ENCODE data around the gene LUC7L.
"Not testable (repeated sequence)": the region's sequence is repeated elsewhere in the genome, so short reads cannot be mapped to it uniquely, and the experiment has no call there.

The LUC7L gene, protein sequence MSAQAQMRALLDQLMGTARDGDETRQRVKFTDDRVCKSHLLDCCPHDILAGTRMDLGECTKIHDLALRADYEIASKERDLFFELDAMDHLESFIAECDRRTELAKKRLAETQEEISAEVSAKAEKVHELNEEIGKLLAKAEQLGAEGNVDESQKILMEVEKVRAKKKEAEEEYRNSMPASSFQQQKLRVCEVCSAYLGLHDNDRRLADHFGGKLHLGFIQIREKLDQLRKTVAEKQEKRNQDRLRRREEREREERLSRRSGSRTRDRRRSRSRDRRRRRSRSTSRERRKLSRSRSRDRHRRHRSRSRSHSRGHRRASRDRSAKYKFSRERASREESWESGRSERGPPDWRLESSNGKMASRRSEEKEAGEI
- 107 to 174 (median 124) reads per million in 4 experiments for total RNA-seq

DNA sequence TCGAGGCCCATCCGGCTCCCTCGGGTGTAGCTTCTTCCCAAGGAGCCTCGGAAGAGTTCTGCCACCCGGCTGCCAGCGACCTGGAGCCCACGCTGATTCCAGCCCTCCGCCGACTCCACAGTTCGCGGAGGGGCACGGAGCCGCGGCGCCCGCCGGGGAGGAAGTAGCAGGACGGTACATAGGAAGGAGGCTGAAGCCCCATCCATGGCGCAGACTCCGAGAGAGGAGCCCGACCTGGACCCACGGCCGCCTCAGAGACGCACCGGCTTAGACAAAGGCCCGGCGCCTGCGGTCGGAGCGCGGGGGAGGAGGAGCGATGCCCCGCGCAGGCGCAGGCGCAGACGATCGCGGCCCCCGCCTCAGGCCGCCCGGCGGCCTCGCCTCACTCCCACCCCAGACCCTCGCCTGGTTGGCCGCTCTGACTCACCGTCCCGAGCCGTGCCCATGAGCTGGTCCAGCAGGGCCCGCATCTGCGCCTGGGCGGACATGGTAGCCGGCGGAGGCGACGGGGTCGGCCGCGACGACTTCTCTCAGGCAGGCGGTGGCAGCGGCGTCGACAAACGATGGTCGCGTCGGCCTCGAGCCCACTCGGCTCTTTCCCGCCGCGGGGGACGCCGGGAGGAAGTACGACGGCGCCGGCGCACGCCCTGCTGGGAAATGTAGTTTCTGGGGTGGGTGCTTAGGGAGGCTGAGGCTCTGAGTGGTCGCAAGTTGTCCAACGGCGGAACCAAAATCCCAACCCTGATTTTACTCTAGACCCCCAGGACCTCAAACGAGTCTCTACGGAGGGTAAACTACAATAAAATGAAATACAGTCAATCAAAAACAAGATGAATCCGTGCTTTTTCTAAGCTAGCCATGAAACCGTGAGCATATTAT lies at the start of gene LUC7L:
Gene LUC7L (minus strand): TSS at position 598 of the 879 bp plus-strand sequence. CDS start 110 bp downstream, at position 488.
- DNase-seq: peak; percentile 78

DNA sequence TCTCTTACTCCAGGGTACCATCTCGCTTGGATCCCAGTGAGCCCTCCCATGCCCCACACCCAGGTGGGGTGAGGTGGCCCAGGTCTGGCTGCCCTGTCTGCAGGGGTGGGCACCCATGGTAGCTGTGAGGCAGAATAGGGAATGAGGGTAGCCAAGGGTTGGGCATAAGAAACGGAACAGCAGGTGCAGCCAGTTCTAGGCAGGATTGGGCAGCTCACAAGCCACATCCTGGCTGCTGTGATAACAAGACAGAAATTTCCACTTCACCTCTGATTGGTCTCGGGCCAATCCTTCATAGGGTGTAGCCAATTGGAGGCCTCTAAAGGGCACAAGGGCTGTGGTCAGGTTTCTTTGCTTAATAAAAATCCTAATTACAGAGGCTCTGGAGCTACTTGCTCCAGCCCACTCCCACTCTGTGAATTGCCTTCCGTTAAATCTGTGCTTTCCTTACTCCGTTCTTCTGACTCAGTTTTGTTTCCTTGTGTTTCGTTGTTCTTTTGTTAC lies 49.7 kb upstream of the LUC7L start:
- no peak for DNase-seq

DNA sequence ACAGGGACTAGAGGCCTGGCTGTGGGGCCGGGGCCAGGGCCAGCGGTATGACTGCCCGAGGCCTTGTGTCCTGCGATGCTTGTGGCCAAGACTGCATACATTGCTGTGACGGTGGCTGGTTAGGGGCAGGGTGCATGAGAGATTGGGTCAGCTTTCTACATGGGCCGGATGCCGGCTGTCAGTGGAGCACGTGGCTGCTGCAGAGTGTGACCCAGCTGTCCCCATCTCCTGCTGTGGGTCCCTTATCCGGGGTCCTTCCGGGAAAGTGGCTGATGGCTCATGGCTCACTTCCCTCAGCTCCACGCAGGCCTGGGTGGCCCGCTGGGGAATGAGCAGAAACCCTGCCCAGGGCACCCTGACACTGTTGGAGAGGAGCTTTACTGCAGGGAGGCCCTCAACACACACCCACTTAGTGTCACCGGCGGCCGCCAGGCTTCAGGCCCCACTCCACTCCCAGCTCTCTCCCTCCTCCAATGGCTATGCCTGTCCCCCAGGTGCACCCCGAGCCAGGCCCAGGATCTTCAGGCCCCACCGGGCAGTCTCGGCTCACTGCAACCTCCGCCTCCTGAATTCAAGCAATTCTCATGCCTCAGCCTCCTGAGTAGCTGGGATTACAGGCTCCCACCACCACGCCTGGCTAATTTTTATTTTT lies 47.3 kb upstream of the LUC7L start:
- DNase-seq: no peak

DNA sequence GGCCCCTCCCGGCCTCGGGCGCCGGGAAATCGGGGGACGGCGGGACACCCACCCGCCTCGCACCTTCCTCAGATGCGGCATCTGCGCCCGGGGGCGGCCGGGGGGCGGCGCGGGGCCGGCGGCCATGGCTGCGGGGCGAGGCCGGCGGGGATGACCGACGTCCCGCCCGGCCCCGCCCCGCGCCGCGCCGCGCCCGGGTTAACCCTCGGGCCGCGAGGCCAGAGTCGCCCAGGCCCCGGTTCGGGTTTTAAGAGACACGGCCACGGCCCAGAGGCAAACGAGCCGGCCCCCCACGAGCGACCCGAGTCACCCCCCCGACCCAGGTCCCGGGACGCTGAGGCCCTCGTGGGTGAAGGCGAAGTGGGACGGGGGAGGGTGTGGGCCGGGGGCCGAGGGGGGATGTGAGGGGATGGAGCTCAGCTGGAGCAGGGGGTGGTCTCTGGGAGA lies 46.6 kb upstream of the LUC7L start, which contains the start of gene RGS11:
Gene RGS11 (minus strand): TSS at position 159 of the 447 bp plus-strand sequence. CDS start 33 bp downstream, at position 126.
- DNase-seq: no peak

DNA sequence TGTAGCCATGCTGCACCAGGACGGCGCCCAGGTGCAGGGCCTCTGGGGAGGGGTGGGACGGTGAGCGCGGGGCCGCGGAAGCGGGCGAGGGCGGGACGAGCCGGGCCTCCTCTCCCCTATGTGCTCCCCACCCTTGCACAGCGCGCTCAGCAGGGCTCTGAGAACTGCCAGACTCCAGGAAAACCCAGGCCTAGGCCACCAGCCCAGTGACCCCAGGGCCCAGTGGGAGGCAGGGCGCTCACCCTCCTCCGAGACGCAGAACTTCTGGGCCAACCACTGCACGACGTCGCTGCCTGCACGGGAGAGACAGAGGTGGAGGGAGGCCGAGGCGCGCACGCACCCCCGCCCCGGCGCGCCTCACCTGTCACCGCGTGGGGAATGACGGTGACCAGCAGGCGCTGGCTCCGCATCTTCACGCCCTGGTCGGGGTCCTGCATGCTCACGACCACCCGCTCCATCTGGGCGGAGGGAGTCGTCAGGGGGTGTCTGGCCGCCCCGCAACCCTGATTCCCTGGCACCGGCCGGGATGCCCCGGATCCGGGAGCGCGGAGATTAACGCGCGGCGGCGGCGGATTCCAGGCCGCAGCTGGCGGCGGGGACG lies 45.9 kb upstream of the LUC7L start:
- DNase-seq: no peak

DNA sequence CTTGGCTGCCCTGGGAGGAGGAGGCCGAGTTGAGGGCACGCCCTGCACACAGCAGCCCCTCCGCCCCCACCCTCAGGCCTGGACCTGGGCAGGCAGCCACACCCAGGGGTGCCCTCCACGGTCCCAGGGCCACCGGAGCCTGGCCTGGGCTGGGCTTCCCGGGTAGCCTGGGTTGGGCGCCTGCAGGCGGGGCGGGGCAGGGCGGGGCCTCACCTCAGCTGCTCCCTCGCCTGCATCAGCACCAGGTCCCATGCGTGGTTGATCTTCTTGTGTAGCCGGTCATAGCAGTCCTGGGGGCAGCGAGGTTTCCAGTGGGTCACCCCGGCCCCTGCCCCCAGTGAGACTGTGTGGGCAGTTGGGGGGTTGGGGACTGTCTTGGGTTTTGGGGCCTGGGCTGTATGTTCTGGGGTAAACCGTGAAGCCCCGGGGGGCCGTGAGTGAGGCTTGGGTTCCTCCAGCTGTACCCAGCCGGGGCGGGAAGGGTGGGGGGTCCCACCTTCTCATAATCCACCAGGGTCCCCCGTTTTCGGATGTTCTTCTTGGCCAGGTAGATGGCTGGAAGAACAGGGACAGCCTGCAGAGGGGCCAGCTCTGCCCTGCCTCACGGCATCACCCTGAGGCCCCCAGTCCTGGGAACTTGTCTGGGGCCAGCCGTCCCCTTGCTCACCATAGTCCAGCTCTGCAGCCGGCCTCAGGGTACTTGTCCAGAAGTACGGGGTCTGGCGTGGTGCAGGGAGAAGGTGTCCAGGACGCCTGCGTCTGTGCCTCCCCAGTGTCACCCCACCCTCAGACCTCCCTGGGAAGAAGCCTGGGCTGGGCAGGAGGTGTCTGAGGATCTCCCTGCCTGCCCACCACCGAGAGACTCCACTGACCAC lies 44.5 kb upstream of the LUC7L start:
- DNase-seq: no peak

DNA sequence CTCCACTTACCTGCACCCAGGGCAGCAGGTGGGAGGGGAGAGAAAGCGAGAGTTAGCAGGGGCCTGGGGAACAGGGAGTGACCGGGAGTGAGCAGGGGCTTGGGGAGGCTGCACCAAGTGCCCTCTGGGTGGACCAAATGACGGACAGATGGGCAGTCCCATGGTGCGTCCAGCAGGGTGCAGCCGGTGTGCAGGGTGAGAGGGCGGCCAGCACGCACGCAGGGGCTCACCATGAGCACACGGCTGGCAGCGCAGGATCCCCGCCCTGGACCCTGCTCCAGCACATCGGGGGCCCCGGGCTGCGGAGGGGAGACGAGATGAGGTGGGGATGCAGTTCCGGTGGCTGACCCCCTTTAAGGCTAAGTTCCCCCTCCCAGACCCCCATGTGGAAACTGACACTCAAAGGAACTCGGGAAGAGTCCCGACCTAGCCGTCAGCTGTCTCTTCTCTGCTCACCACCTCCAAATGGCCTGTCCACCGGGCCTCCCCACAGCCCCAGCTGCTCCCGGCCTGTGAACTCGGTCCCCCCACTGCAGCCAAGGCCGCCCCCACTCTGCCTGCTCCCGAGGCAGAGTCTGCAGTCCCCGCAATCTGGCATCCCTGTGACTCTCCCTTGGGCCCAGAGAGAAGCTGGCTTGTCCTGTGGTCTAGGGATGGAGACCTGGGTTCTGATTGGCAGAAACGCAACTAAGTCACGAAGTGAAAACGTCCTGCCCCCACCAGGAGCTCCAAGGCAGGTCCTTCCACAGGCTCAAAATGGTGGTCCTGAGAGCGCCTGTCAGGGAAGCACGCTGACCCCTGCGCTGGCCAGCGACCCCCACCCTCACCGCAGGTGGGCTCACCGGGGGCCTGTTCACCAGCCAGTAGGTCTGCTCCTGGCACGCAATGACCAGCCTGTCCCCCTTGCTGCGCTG lies 43.6 kb upstream of the LUC7L start:
- no peak for DNase-seq

DNA sequence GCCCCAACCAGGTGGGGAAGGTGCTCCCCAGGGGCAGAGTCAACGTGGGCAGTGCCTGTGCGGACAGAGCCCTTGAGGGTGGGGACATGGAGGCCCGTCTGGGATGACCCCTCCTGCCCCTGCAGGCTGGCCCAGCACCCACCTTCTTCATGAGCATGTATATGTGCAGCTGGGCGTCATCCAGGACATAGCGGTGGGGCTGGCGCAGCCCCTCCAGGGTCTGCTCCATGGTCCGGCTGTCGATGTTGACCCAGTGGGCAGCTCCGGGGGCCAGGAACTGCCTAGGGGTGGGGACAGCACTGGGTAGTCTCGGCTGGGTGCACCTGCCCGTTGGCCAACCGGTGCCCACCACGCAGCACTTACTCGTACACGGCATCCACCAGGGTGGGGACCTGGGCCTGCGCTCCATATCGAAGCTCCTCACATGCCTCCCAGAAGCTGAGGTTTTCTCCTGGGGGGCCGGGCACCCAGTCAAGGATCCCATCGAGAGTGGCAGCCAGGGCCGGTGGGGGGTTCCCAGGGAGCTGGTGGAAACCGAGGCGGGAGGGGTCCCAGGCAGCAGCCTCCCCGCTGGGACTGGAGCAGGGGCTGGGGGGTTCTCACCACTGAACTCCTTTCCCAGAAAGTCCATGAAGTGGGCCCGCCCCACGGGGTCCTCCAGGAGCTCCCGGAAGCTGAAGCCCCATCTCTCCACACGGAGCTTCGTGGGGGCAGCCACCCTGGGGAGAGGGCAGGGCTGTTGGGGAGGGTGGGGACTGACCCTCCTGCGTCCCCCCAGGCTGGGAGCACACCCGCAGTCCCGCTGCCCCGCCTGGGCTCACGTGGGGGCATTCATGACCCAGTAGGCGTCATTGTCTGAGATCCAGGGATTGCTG lies 41.4 kb upstream of the LUC7L start:
- no peak for DNase-seq

DNA sequence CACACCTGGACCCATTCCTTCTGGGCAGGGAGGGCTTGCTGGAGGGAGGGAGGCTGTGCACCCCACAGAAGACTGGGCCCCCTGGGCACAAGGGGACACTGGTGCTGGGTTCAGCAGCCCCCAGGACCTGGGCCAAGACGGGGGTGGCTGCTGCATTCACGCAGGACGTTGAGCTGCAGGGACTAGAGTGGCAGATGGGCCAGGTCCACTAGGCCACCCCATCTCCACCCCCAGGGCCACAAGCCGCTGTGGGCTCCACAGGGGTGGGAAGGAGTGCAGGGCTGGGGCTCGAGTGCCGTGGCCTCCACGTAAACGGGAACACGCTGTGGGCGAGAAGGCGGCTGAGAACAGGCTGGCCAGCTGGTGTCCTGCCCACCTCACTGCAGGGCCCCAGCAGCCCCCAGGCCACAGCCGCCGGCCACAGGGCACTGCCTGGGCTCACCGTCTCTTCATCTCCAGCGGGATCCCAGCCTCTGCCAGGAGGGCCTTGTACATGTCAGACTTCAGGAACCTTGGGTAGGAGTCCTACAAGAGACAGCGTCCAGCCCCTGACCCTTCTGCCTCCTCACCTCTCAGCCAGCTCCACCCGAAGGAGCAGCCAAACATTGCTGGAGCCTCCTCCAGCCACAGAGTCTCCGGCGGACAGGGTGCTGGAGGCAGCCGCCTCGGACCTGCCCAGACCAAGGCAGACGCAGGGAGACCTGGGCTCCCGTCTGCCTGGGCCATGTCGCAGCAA lies 40.0 kb upstream of the LUC7L start:
- DNase-seq: no peak

DNA sequence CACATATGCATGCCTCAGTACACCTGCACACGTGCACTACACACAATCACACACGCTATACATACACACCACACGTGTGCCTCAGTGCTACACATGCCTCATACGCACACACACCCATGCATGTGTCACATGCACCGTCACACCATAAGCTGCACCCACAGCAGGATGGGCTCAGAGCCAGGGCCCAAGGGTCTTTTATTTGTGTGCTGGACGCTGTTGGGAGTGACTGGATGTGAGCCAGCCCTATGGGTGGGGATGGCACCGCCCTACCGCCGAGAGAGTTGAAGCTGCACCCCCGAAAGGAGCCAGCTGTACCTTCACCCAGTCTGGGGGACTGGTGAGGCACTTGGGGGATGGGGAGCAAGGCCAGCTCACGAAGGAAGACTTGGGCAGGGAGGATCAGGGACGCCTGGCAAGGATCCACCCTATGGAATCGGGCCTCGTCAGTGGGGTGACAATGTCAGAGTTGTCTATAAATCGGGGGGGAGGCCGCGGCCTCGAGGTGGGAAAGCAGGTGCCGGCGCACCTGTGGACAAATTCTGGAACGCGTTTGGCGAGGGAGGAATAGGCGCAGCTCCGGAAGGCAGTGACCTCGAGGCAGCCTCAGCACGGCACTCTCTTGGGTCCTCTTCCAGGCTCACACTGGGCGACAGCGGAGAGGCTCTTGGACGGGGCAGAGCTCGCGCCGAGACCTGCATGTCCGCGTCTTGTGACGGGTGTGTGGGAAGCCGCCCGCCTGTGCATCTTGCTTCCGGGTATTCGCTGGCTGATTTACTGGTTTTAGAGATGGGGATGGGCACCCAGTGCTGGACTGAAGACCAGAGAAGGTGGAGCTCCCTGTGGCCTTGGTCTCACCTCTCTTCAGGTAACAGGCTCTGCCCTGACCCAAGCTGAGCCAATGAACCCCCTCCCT lies 39.1 kb upstream of the LUC7L start:
- DNase-seq: no peak

DNA sequence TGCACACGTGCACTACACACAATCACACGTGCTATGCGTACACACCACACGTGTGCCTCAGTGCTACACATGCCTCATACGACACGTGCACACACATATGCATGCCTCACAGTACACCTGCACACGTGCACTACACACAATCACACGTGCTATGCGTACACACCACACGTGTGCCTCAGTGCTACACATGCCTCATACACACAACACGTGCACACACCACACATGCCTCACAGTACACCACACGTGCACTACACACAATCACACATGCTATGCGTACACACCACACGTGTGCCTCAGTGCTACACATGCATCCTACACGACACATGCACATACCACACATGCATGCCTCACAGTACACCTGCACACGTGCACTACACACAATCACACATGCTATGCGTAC lies 38.3 kb upstream of the LUC7L start:
- not testable (repeated sequence) for DNase-seq

DNA sequence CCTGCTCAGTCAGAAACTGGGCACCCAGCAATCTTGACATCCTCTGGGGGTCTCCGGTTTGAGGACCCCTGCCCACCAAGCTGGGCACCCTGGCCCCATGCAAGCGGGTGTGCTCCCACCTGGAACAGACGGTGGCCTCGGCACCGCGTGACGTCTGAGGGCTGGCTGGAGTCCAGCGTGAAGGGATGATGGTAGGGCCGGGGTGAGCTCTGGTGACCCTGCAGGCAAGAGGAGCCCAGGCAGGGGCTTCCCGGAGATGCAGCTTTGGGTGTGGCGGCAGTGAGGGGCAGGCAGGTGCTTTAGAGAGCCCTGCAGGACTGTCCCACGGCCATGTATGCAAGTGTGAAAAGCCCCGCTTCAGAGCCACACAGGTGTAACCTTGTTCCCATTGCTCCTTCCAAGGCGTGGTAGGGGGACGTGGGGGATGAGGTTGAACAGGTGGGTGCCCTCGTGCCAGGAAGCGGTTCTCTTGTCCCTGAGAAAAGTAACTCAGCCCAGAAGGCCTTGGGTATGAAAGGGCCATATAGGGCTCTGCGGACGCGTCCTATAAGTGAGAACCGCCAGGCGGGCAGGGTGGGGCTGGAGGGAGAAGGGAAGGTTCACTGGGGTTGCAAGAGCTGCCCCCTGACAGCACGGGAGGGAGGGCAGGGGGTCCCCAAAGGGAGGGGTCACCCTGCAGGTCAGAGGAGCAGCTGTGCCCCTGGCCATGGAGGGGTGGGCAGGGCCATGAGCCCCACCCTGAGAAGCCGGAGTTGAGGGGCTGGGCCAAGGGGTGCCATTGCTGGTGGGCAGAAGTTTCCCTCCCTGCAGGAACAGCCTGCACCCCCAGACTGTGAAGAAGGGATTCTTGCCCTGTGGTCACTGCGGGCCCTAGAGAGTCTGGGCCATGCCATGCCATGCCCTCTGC lies 37.3 kb upstream of the LUC7L start:
- no peak for DNase-seq

DNA sequence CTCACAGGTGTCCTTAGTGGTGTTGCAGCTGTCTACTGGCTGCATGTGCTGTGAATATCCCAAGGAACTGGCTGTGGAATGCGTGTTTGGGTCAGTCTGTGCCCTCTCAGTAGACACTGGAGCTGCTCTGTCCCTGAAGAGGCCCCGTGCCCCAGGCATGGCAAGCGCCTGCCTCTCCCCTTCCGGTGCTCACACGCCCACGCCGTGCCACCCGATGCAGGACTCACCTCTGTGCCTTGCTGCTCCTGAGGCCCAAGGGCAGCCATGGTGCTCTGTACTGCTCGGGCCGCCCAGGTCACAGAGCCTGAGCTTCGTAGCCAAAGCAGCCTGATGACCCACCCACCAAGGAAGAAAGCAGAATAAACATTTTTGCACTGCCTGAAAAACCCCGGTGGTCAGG lies 36.5 kb upstream of the LUC7L start:
- no peak for DNase-seq

DNA sequence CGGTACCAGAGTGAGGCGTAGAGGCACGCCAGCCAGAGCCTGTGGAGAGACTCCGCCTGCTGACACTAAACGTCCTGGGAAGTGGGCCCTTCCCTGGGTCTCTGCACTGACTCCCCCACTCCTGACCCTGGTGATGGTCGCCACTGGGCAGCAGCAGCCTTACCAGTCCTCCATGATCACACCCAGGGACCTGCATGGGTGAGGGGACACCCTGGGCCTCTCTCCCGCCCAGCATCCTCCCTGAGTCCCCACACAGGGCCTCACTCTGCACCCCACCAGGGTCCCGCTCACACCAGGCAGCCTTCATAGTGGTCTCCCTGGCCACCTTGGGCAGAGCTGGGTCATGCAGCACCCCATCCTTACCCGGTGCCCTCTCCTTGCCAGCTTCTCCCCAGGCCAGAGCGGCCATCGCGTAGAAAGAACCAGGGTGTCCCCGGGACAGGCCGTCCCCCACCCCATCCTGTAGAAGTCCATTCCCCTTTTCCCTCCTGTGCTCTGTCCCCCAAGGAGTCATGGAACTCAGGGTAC lies 35.8 kb upstream of the LUC7L start:
- DNase-seq: no peak

DNA sequence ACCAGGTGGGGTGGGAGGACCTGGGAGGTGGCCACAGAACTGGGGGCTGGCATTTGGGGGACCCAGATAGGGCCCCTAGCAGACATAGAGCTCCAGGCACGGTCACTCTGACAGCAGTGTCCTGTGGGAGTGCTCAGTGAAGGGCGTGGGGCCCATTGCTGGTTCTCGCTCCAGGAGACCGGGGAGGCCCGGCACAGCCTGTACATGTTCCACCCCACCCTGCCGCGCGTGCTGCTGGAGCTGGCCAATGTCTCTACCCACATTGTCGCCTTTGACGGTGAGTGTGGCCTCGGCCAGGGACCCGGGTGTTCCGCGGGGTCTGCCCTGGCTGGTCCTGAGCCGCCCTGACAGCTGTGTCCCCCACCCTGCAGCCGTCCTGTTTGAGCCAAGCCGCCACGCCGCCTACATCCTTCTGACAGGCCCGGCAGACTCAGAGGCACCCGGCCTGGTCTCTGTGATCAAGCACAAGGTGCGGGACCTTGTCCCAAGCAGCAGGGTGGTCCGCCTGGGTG lies 35.2 kb upstream of the LUC7L start:
- DNase-seq: no peak

DNA sequence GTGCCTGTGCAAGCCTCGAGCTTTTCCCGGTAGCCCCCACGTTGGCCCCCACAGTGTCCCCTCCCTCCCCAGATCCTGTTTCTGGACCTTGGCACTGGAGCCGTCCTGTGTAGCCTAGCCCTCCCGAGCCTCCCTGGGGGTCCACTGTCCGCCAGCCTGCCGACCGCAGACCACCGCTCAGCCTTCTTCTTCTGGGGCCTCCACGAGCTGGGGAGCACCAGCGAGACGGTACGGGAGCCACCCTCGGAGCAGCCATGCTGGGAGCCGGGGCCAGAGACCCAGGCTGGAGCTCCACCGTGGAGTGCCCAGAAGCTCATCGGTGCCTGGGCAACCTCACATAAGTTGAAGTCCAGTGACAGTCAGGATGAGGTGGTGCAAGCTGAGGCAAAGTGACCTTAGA lies 34.7 kb upstream of the LUC7L start:
- DNase-seq: no peak

Measured in effector CD8-positive, alpha-beta T cell (primary cell).